Pons (tissue), 1 donor: Measurements from ENCODE around the gene DNAH2.
"Not testable (repeated sequence)": the region's sequence is repeated elsewhere in the genome, so short reads cannot be mapped to it uniquely, and the experiment has no call there.

ENCODE experiments used
- DNase-seq: peaks from one replicate; pipeline ENCODE4 v3.0.0-alpha.2; 2016; ENCODE audit warnings: low spot score

Gene DNAH2

DNA sequence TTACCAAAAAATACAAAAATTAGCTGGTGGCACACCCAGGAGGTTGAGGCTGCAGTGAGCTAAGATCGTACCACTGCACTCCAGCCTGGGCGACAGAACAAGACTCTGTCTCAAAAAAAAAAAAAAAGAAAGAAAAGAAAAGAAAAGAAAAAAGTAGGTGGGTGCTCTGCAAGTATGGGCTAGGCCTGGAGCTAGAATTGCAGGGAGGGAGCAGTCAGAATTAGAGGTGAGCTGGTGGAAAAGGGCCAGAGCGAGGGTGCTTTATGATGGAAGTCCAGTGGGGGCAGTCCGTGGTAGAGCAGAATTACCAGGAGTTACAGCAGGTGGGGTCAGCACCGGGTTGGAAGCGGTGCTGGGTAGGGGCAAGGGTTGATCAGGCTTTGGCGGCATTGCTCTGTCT is 59.5 kb downstream of the DNAH2 start:
- DNase-seq: no peak

GRCh38 chr17:7780736-7781135 is 63.2 kb downstream of the DNAH2 start:
- no peak for DNase-seq

GRCh38 chr17:7781429-7781828 is 63.9 kb downstream of the DNAH2 start:
- no peak for DNase-seq

GRCh38 chr17:7782240-7782639 is 64.7 kb downstream of the DNAH2 start:
- no peak for DNase-seq

DNA sequence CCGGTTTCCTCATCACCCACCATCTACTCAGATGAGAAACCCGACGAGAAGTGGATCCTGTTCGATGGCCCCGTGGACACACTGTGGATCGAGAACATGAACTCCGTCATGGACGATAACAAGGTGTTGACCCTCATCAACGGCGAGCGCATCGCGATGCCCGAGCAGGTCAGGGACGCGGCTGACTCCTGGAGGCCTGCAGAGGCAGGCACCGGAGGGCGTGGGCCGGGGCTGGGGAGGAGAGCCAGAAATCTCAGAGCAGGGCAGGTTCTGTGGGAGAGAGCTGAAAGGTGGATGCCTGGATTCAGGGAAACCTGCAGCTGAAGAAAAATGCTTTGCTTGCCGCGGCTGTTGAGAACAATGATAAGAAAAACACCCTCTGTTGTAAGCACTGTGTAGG is 69.3 kb downstream of the DNAH2 start:
- DNase-seq: no peak

DNA sequence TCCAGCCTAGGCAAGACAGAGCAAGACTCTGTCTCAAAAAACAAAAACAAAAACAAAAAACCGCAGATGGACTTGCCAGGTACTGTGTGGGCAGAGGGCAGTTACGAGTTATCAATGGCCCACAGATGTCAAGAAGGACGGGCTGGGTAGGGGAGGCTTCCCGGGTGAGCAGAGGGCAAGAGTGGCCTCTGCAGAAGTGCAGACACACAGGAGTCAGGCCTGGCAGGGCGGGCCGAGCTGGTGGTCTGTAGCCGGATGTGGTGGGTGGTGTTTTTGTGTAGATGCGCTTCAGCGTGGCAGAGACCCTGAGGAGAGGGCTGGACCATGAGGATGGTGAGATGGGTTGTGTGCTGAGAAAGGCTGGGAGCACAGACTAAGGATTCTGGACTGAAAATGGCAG is 71.6 kb downstream of the DNAH2 start:
- DNase-seq: no peak

DNA sequence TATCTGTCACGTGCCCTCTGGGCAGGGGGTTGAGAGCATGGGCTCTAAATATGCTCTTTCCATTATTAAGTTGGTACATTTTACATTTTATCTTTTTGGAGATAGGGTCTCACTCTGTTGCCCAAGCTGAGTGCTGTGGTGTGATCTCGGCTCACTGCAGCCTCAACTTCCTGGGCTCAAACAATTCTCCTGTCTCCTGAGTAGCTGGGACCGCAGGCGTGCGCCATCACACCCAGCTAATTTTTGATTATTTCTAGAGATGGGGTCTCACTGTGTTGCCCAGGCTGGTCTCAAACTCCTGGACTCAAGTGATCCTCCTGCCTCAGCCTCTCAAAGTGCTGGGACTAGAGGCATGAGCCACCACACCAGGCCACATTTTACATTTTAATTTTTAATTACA is 72.6 kb downstream of the DNAH2 start:
- no peak for DNase-seq

DNA sequence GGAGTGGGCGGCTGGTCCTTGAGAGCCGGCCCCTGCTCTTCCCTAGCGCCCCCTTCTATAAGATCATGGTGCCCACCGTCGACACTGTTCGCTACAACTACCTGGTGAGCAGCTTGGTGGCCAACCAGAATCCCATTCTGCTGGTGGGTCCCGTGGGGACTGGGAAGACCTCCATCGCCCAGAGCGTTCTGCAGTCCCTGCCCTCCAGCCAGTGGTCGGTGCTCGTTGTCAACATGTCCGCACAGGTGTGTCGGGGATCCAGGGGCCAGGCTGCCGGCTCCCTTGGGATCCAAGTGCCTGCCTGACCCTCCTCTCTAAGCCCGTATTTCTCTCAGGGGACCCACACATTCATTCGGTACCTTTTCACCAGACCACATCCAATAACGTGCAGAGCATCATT is 75.1 kb downstream of the DNAH2 start:
- no peak for DNase-seq

GRCh38 chr17:7794075-7794663 is 76.6 kb downstream of the DNAH2 start:
- DNase-seq: no peak

- no peak for DNase-seq
Measured at GRCh38 chr17:7797976-7798375, 80.4 kb downstream of the DNAH2 start.

- DNase-seq: no peak
Measured at GRCh38 chr17:7798839-7799238, 81.3 kb downstream of the DNAH2 start.

GRCh38 chr17:7803981-7804380 is 86.4 kb downstream of the DNAH2 start:
- DNase-seq: no peak

DNA sequence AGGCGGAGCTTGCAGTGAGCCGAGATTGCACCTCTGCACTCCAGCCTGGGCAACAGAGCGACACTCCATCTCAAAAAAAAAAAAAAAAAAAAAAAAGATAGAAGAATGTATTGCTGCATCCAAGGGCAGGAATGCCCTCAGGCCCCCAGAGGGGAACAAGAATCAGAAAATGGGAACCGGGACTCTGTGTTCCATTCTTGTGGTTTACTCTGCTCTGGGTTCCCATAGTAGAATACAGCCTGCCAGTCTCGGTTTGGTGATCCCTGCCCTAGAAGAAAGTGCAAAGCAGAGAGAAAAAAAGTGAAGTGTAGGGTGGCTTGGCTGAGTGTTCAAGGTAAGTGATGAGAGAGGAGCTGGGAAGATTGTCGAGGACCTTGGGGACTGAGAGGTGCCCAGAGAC is 89.0 kb downstream of the DNAH2 start:
- peak; percentile 37 for DNase-seq

- DNase-seq: no peak
Measured at GRCh38 chr17:7807206-7807605, 89.7 kb downstream of the DNAH2 start.

GRCh38 chr17:7809086-7809790 is 91.7 kb downstream of the DNAH2 start:
- no peak for DNase-seq

GRCh38 chr17:7809791-7810343 is 92.3 kb downstream of the DNAH2 start:
- DNase-seq: not testable (repeated sequence)

GRCh38 chr17:7811251-7811650 is 93.7 kb downstream of the DNAH2 start:
- DNase-seq: no peak

DNA sequence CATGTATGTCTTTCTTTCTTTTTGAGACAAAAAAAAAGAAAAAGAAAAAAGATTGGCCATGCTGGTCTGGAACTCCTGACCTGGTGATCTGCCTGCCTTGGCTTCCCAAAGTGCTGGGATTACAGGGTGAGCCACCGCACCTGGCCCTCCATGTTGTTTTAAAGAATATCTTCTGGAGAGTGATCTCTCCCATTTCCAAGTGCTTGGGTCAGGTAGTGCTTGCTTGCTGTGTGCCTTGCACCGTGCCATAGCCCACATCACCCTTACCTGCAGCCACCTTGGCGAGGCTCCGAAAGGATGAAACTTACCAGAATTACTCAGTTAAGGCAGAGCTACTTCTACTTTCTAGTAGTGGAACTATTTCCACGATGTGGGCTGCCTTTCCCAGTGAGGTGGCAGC is 97.4 kb downstream of the DNAH2 start:
- DNase-seq: no peak

- DNase-seq: no peak
Measured at GRCh38 chr17:7816926-7817642, 99.5 kb downstream of the DNAH2 start.

DNA sequence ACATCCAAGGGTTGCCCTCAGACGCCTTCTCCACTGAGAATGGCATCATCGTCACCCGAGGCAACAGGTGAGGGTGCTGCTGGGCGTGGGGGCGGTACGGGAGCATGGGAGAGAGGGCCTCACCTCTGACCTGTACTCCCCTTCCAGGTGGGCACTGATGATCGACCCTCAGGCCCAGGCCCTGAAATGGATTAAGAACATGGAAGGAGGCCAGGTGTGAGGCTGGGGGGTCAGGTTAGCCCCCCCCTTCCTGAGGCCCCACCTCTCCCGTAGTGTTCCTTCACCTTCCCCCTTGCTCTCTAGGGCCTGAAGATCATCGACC is 100.1 kb downstream of the DNAH2 start:
- DNase-seq: no peak

GRCh38 chr17:7818026-7818425 is 100.5 kb downstream of the DNAH2 start:
- DNase-seq: no peak

DNA sequence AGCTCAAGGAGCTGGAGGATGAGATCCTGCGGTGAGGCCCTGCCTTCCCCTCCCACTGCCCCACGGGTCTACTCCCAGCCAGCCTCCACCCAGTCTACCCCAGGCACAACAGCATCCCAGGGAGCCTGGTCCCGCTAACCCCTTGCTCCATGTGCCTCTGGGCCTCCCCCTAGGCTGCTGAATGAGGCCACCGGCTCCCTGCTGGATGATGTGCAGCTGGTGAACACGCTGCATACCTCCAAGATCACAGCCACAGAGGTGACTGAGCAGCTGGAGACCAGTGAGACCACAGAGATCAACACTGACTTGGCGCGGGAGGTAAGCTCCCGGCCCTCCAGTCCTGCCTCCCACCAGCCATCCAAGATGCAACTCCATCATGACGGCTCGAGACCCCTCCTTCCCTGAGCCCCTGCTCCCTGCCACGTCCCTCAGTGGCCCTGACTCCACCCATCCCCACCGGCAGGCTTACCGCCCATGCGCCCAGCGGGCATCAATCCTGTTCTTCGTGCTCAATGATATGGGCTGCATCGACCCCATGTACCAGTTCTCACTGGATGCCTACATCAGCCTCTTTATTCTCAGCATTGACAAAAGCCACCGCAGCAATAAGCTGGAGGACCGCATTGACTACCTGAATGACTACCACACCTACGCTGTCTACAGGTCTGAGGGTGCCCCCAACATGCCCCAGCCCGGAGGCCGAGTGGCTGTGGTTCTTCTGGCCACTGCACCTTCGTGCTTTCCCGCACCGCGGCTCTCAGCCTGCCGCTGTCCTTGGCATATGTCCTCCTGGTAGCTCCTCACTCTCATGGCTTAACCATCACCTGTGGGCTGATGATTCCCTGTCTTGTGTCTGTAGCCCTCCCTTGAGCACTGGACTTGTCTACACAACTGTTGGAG is 101.5 kb downstream of the DNAH2 start:
- DNase-seq: no peak
